Natural killer cell (primary cell): ENCODE measurements around the gene BUD13. TPM values are rescaled to one million over a fixed set of nuclear protein-coding genes. Genes with fewer than 3 reads are reported as not detected.

Source experiments
- ATAC-seq, 3 donors: fragments of 150-1000 bp in 2 of 3; fragments of 200-7000 bp in 1 of 3; cut with Tn5 transposase; 1 replicate in 1 of 3; 2 replicates in 2 of 3; pipeline ENCODE4 v1.10.0; 2021; ENCODE audit warnings: mild to moderate bottlenecking in 2 of 3, moderate library complexity in 2 of 3
- DNase-seq, 2 donors: peaks; one replicate each; pipeline versions ENCODE4 v3.0.0 to v3.0.0-alpha.2; 2013 to 2021; ENCODE audit warnings: mixed read lengths in 1 of 2
- H3K27ac ChIP-seq: one replicate; pipeline ENCODE4 v1.5.1; 2013; ENCODE audit warnings: mild to moderate bottlenecking, low read length
- H3K27me3 ChIP-seq: one replicate; pipeline ENCODE4 v1.6.1; 2013; ENCODE audit warnings: low read length; ENCODE audit not compliant: control insufficient read depth, insufficient read depth
- H3K36me3 ChIP-seq: one replicate; pipeline ENCODE4 v1.6.1; 2013; ENCODE audit warnings: low read length; ENCODE audit not compliant: control insufficient read depth, insufficient read depth
- H3K4me1 ChIP-seq: one replicate; pipeline ENCODE4 v1.6.1; 2013; ENCODE audit warnings: low read length; ENCODE audit not compliant: control insufficient read depth, insufficient read depth
- H3K4me3 ChIP-seq: one replicate; pipeline ENCODE4 v1.5.1; 2013; ENCODE audit warnings: low read length
- H3K9me3 ChIP-seq: one replicate; pipeline ENCODE4 v1.6.1; 2013; ENCODE audit warnings: low read length; ENCODE audit not compliant: control insufficient read depth, insufficient read depth
- H3K27ac Mint-ChIP-seq, 2 donors: one replicate each; pipeline ENCODE4 v1.8.0; 2022; ENCODE audit warnings: mild to moderate bottlenecking in 2 of 2, mixed read lengths in 2 of 2, moderate library complexity in 1 of 2
- H3K27me3 Mint-ChIP-seq, 2 donors: one replicate each; pipeline ENCODE4 v1.8.0; 2022; ENCODE audit warnings: low read depth in 2 of 2, mixed read lengths in 2 of 2
- H3K36me3 Mint-ChIP-seq: one replicate; pipeline ENCODE4 v1.8.0; 2022; ENCODE audit warnings: mixed read lengths
- H3K4me1 Mint-ChIP-seq, 2 donors: one replicate each; pipeline ENCODE4 v1.8.0; 2022; ENCODE audit warnings: mixed read lengths in 2 of 2
- H3K4me3 Mint-ChIP-seq: one replicate; pipeline ENCODE4 v1.8.0; 2022; ENCODE audit warnings: mild to moderate bottlenecking, moderate library complexity, mixed read lengths
- H3K9me3 Mint-ChIP-seq, 2 donors: one replicate each; pipeline ENCODE4 v1.8.0; 2022; ENCODE audit warnings: mixed read lengths in 2 of 2
- CTCF ChIP-seq: fragments of 200-600 bp; IDR thresholded peaks from one replicate; pipeline ENCODE4 v1.8.0; 2022; ENCODE audit warnings: antibody characterized with exemption
- WGBS: methylation state at CpG from one replicate; pipeline ENCODE4 v1.1.7; 2013; ENCODE audit warnings: missing lambda C conversion rate; ENCODE audit not compliant: insufficient coverage; 5-methylcytosine and 5-hydroxymethylcytosine counted together
- intact Hi-C: fragments of 100-400 bp; cut with micrococcal nuclease; formaldehyde crosslinking; loops from one replicate; pipeline ENCODE4 v1.14.2; 2022
- total RNA-seq, 4 donors: library from RNA; stranded (reverse); fragments of 120-200 nt in 1 of 4; gene quantifications; one replicate each; pipeline versions ENCODE4 v1.2.3 to v1.2.4, GENCODE V29; 2013 to 2022

The BUD13 gene
- total RNA-seq, 3 donors from 2014 or later (not counting 1 experiment from before 2014, with no cell fraction given): 13.5 to 16.0 (median 13.7) TPM

GRCh38 chr11:116791813-116792143, 19.0 kb upstream of the BUD13 start, which contains the start of gene APOA5:
Gene APOA5, minus strand, starts transcription at chr11:116791879. Its CDS starts 19 bp downstream, at chr11:116791860.
- WGBS: 91% methylated on average over 7 of the region's 7 CpGs
- H3K9me3 Mint-ChIP-seq: no peaks in the 10 kb centered on the region
- H3K4me3 Mint-ChIP-seq: no peak within 1 kb of the TSS
- ATAC-seq (no peak), DNase-seq (no peak)
- Histone ChIP-seq H3K27ac (no peak within 1 kb of the TSS), H3K4me3 (no peak within 1 kb of the TSS), H3K27me3 (no peaks in the 10 kb centered on the region), H3K4me1 (peaks cover 26% of the 10 kb centered on the region), H3K9me3 (no peaks in the 10 kb centered on the region), H3K36me3 (peaks cover under 1% of the 10 kb centered on the region)
- H3K27ac Mint-ChIP-seq: peak within 1 kb of the TSS in 1 of 2 donors; percentile 46
- no peaks in the 10 kb centered on the region for H3K36me3 Mint-ChIP-seq
- no peaks in the 10 kb centered on the region for H3K27me3 Mint-ChIP-seq
- TF ChIP-seq CTCF: no peak
- intact Hi-C loops: loop anchor here (1.0 to 5.0 kb wide), 3 partner anchors 45 to 315 kb away; no protein-coding TSS in a partner anchor
- H3K4me1 Mint-ChIP-seq: peaks cover 16 to 28% of the 10 kb centered on the region in 2 donors

GRCh38 chr11:116791002-116791812, 18.4 kb upstream of the BUD13 start:
- H3K4me3 Mint-ChIP-seq: no peak overlapping the region
- no peaks in the 10 kb centered on the region for H3K27me3 ChIP-seq
- H3K27me3 Mint-ChIP-seq: no peaks in the 10 kb centered on the region
- no peaks in the 10 kb centered on the region for H3K9me3 ChIP-seq
- H3K4me1 ChIP-seq: peaks cover 30% of the 10 kb centered on the region
- H3K36me3 Mint-ChIP-seq: no peaks in the 10 kb centered on the region
- H3K36me3 ChIP-seq: peaks cover 6% of the 10 kb centered on the region
- H3K4me3 ChIP-seq: no peak overlapping the region
- intact Hi-C loops: loop anchor here (1.0 to 5.0 kb wide), 3 partner anchors 45 to 315 kb away; no protein-coding TSS in a partner anchor
- H3K27ac ChIP-seq: no peak overlapping the region
- ATAC-seq: peak; percentile 67 to 73 (median 70)
- peak; percentile 77 to 85 for DNase-seq
- H3K4me1 Mint-ChIP-seq: peaks cover 21 to 34% of the 10 kb centered on the region in 2 donors
- TF ChIP-seq CTCF: peak; percentile 84
- WGBS: 35% methylated on average over 31 of the region's 31 CpGs
- H3K27ac Mint-ChIP-seq: peak overlapping the region in 1 of 2 donors; percentile 46
- no peaks in the 10 kb centered on the region for H3K9me3 Mint-ChIP-seq

- DNase-seq: no peak
- peaks cover 22 to 35% of the 10 kb centered on the region in 2 donors for H3K4me1 Mint-ChIP-seq
- Histone ChIP-seq H3K27ac (no peak overlapping the region), H3K36me3 (peaks cover 14% of the 10 kb centered on the region), H3K4me1 (peaks cover 30% of the 10 kb centered on the region), H3K9me3 (no peaks in the 10 kb centered on the region), H3K4me3 (no peak overlapping the region), H3K27me3 (no peaks in the 10 kb centered on the region)
- H3K9me3 Mint-ChIP-seq: no peaks in the 10 kb centered on the region
- intact Hi-C loops: loop anchor here (1.0 to 5.0 kb wide), 3 partner anchors 46 to 316 kb away; no protein-coding TSS in a partner anchor
- no peak for ATAC-seq
- no peak overlapping the region for H3K27ac Mint-ChIP-seq
- H3K4me3 Mint-ChIP-seq: no peak overlapping the region
- TF ChIP-seq CTCF: no peak
- H3K27me3 Mint-ChIP-seq: no peaks in the 10 kb centered on the region
- 87% methylated on average over 53 of the region's 53 CpGs for WGBS
- peaks cover 5% of the 10 kb centered on the region for H3K36me3 Mint-ChIP-seq
These were observed 17.6 kb upstream of the BUD13 start for GRCh38 chr11:116790167-116791001.
